ENCODE measurements around the gene AGAP3. TPM values are rescaled to one million over a fixed set of nuclear protein-coding genes. Genes with fewer than 3 reads are reported as not detected.

Gene AGAP3
- total RNA-seq, 4 donors from 2014 or later: 28.2 to 174 (median 53.2) TPM

GRCh38 chr7:151192002-151192539, 105.8 kb downstream of the AGAP3 start:
- H3K4me1 ChIP-seq: no peaks in the 10 kb centered on the region
- DNase-seq: no peak
- no peak overlapping the region for H3K27ac ChIP-seq
- TF ChIP-seq POLR2A (IDR thresholded peaks at IDR 0.05): no peak
- no peak for TF ChIP-seq CTCF (IDR thresholded peaks at IDR 0.05)
- intact Hi-C loops (cut with DNase I; ENCODE audit: low total_unique reads): loop anchor here (10.0 kb wide), 1 partner anchor 47 kb away; no protein-coding TSS in a partner anchor
- no peaks in the 10 kb centered on the region for H3K36me3 ChIP-seq
- no peak overlapping the region for H3K4me3 ChIP-seq
- H3K27me3 ChIP-seq: no peaks in the 10 kb centered on the region
- H3K9me3 ChIP-seq: no peaks in the 10 kb centered on the region

- TF ChIP-seq CTCF (IDR thresholded peaks at IDR 0.05) (no peak), POLR2A (IDR thresholded peaks at IDR 0.05) (no peak)
- Histone ChIP-seq H3K27me3 (no peaks in the 10 kb centered on the region), H3K4me1 (no peaks in the 10 kb centered on the region), H3K36me3 (no peaks in the 10 kb centered on the region), H3K9me3 (no peaks in the 10 kb centered on the region), H3K27ac (no peak overlapping the region), H3K4me3 (no peak overlapping the region)
- intact Hi-C loops (cut with DNase I; ENCODE audit: low total_unique reads): loop anchor here (10.0 kb wide), 1 partner anchor 49 kb away; no protein-coding TSS in a partner anchor
- DNase-seq: no peak
Measured at GRCh38 chr7:151193203-151193978, 107.1 kb downstream of the AGAP3 start.

Other genes with a start within 250 kb of the AGAP3 start
- under 1 TPM in 3 of 4 donors, not detected in 1; 0.26 to 0.55 (median 0.29) TPM for gene AOC1, start 234.0 kb upstream of the AGAP3 start, total RNA-seq
- gene KCNH2, start 108.2 kb upstream of the AGAP3 start, total RNA-seq: 10 to 100 TPM in 3 of 4 donors, 1 to 10 TPM in 1; 9.1 to 51.0 (median 22.8) TPM
- gene NOS3, start 95.5 kb upstream of the AGAP3 start, total RNA-seq: 10 to 100 TPM in 2 of 4 donors, 1 to 10 TPM in 2; 6.6 to 50.1 (median 15.8) TPM
- 1 to 10 TPM in 1 of 4 donors, under 1 TPM in 2, not detected in 1; 0.55 to 1.5 (median 0.76) TPM for gene ATG9B, start 62.0 kb upstream of the AGAP3 start, total RNA-seq
- gene ABCB8, start 58.0 kb upstream of the AGAP3 start, total RNA-seq: 10 to 100 TPM; 18.7 to 54.3 (median 26.0) TPM
- gene ASIC3, start 37.9 kb upstream of the AGAP3 start, total RNA-seq: 10 to 100 TPM in 1 of 4 donors, 1 to 10 TPM in 2, not detected in 1; 1.0 to 16.8 (median 1.3) TPM
- 1 to 10 TPM in 3 of 4 donors, under 1 TPM in 1; 0.51 to 9.3 (median 2.7) TPM for gene CDK5, start 28.6 kb upstream of the AGAP3 start, total RNA-seq
- gene SLC4A2, start 26.9 kb upstream of the AGAP3 start, total RNA-seq: 100 to 1,000 TPM in 2 of 4 donors, 10 to 100 TPM in 2; 37.4 to 177 (median 88.6) TPM
- 10 to 100 TPM; 37.1 to 84.9 (median 52.4) TPM for gene FASTK, start 5.7 kb upstream of the AGAP3 start, total RNA-seq
- 10 to 100 TPM in 2 of 4 donors, 1 to 10 TPM in 2; 2.9 to 32.8 (median 8.6) TPM for gene TMUB1, start 3.0 kb upstream of the AGAP3 start, total RNA-seq
- gene GBX1, start 81.2 kb downstream of the AGAP3 start, total RNA-seq: under 1 TPM in 1 of 4 donors, not detected in 3; 0.41 TPM
- not detected for gene ASB10, start 100.8 kb downstream of the AGAP3 start, total RNA-seq
- gene H2BK1, start 124.0 kb downstream of the AGAP3 start, total RNA-seq: 1 to 10 TPM in 1 of 4 donors, not detected in 3; 4.4 TPM
- gene ABCF2, start 140.7 kb downstream of the AGAP3 start, total RNA-seq: 10 to 100 TPM in 3 of 4 donors, 1 to 10 TPM in 1; 6.8 to 39.2 (median 37.7) TPM
- gene CHPF2, start 146.0 kb downstream of the AGAP3 start, total RNA-seq: 10 to 100 TPM; 18.5 to 32.6 (median 31.2) TPM
- gene SMARCD3, start 162.2 kb downstream of the AGAP3 start, total RNA-seq: 10 to 100 TPM; 21.3 to 80.7 (median 43.3) TPM

Data from uterus (tissue), 4 donors.